HG03175 (cell line): ENCODE data around the gene PILRB.

Source experiments
- ATAC-seq: cut with Tn5 transposase; IDR thresholded peaks from one replicate; pipeline ENCODE4 v1.9.1; 2021; ENCODE audit warnings: mild to moderate bottlenecking, moderate library complexity; ENCODE audit not compliant: unreplicated experiment

The PILRB gene

GRCh38 chr7:100400656-100401055 lies 42.7 kb downstream of the PILRB start:
- no peak for ATAC-seq

GRCh38 chr7:100401811-100402210 lies 43.9 kb downstream of the PILRB start:
- ATAC-seq = no peak

GRCh38 chr7:100402241-100402640 lies 44.3 kb downstream of the PILRB start:
- ATAC-seq = no peak

DNA sequence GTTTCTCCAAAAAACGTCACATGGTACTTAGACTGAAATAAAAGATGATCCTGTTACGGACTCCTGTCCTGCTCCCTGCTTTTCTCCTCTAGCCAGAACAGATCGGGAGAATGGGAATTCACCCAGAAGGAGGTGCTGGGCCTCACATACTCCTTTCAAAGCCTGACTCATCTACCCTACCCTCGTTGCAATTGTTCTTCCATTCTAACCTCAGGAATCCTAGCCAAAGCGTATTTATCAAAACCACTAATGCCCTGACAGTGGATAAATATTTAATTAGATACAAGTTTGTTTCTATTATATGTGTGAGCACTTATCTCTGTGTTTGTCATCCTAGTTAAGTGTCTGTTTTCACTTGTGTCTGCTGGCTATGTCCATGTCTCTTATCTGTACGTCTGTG lies 48.9 kb downstream of the PILRB start:
- ATAC-seq = no peak

GRCh38 chr7:100407285-100408180 lies 49.6 kb downstream of the PILRB start:
- ATAC-seq = no peak

- ATAC-seq = no peak
Observed at GRCh38 chr7:100411101-100411500, 53.2 kb downstream of the PILRB start.

DNA sequence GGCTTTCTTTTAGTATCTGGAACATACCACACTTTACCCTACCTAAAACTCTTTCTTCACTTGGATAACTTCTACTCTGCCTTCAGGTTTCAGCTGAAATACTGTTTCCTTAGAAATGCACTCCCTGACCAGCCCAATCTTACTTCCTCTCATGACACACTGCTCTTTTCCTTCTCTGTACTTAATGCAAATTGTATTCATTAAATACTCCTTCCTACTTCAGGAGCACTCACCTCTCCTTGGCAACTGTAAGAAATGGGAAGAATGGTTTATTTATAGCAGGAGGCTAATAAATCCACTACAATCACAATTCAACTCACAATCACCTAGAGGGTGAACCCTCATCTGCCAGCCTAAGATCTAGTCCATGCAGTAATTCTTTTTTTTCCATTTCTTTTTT lies 55.4 kb downstream of the PILRB start:
- no peak for ATAC-seq

GRCh38 chr7:100413889-100414288 lies 56.0 kb downstream of the PILRB start:
- ATAC-seq = no peak

- ATAC-seq = no peak
Observed at GRCh38 chr7:100415448-100415847, 57.5 kb downstream of the PILRB start.
